Stimulated activated CD4-positive, alpha-beta T cell treated with anti-CD3 and anti-CD28 coated beads, Interleukin-4, amount 100 ng/mL, for 24 hours (primary cell): ENCODE measurements around the gene ALX4.

Source experiments
- DNase-seq: peaks from one replicate; pipeline ENCODE4 v3.0.0-alpha.2; 2020

The ALX4 gene

DNA sequence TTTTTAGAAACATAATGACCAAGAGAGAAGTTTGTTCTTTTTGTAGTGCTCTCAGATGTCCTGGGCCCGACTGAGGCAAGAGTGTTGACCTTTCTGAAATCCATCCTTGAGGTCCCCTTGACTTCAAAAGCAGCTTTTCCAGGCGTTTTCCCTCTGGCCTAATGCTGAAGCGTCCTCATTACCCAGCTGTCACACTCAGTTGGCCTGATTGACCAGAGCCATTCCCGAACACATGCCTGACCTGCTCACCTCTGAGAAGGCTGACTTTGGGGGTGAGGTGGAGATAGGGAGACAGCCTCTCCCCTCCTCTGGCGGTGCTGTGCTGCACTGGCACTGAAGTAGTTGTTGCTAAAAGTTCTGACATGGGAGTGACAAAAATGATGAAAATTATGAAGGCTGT lies 66.9 kb downstream of the ALX4 start:
- no peak for DNase-seq

DNA sequence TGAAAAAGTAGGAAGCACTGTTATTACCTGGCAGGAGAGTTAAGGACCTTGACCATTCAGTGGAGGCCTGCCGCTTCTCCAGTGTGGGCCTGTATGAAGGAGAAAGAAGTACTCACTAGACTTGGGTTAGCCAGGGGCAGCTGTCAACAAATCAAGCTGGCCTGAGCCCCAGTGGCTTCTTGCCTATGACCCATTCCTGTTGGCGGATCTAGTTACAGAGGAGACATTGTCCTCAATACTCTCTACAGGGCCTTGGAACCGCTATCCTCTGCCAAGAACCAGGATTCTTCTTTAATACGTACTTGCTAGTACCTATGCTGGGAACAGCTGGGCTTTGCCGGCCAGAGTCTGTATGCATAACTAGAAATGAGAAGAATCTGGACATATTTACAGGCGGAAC lies 68.1 kb downstream of the ALX4 start:
- DNase-seq, result no peak

DNA sequence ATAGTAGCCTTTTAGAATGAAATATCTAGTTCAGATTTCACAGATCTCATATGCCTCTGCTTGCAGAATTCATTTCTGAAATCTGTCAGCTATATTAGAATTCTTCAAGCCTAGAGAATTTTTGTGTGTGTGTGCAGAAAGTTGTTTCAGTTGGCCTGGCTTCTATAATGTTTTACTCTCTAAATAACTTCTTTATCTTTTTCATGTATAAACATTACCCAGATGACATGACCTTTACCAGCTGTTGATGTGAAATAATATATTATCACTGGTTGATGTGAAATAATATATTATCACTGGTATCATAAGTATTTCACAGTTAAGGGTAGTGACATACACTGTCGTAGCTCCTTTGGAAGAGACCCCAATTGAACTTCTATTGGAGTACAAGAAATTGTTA lies 72.8 kb downstream of the ALX4 start:
- DNase-seq, result no peak

DNA sequence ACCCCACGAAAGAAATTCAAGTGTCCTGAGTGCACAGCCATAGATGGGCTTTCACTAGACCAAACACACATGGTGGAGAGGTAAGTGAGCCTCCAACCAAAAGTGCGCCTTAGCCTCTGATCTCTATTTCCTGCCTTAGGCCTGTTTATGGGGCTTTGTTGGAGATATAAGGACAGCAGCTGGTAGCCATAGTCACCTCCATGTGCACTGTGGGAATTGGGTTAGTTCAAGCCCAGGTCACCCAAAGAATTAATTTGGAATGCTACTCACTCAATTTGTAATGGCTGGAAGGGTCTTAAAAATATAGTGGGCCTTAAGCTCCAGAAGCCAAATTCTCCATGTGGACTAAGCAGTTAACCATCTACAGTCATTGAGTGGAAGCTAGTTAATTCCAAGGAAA lies 73.6 kb downstream of the ALX4 start:
- no peak for DNase-seq

DNA sequence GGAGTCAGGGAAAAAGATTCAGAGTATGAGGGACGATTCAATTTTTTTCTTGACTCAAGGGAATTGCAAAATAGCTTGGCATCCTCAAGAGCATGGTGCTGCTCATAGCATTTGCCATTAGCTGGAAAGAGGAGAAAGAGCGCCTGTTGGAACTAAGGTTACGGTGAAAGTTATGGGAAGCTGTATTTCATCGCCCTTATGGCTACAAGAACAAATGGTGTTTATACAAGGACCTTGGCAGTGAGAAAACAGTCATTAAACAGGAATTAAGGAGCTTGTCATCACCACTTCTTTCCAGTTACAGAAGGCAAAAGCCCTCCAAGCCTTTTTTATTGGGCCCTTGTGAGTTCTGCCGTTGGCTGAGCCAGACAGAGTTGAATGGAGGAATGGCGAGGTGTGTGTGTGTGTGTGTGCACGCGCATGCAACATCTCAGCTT lies 74.2 kb downstream of the ALX4 start:
- no peak for DNase-seq

DNA sequence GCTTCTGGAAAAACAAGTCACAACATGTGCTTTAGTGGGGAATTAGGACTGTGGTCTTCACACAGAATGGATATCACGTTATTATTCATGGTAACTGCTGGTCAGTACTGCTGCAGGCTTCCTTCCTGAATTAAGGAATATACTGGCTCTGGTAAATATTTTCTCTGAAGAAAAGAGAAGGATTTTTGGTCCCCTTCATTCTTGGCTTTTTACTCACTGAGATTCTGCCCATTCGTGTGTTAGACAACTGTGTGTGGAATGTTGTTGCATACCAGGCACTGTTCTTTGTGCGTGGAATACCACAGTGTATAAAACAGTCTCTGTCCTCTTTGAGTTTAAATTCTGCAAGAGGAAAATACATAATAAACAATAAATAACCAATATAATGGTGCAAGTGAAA lies 80.3 kb downstream of the ALX4 start:
- DNase-seq, result no peak

DNA sequence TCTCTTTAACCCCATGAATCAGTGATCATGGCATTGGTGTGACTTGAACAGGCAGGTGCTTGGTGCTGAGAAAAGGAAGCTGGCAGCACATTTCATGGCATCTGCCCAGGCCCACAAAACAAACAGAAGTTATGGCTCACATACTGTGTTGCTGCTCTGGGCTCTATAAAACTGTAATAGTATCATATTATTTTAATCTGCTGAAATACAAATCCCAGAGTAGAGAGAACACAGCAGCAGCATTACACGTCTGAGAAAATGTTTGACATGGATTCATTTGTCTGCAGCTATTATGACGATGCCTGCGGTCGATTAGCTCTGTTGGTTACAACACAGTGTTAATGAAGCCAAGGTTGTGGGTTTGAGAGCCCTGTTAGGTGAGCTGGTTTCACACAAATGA lies 80.8 kb downstream of the ALX4 start:
- no peak for DNase-seq

DNA sequence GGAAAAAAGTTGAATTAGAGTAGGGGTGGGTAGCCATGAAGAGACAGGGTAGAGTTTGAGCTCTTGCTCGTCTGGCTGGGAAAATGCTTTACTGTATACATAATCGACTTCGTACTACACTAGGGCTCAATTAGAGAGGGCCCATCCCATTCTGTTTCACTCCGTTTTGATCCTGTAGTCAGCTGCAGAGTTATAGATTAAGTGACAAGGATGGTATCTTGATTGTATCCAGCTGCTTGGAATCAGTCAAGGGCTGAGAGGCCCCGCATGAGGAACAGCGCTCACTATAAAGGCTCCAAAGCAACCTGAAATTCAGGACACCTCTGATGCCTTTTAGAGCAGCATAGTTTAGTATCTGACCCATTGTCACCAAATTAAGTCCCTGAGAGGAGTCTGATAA lies 81.6 kb downstream of the ALX4 start:
- no peak for DNase-seq

DNA sequence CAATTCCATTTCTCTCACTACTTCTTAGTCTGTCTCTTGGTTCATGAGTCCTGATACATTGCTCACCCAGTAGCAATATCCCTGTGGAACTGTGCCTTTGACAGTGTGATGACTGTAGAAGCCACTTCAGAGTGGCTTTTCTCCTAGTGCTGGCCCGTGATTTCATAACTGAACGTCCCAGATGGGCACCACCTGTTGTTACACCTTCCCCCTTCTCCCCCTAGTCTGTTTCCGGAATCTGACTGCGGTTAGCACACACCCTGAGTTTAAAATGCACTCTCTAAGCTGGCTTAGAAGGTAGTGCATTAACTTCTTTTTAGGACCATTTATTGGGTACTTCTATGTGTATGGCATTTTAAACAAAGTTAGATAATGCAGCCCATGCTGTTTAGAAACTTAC lies 83.0 kb downstream of the ALX4 start:
- no peak for DNase-seq

DNA sequence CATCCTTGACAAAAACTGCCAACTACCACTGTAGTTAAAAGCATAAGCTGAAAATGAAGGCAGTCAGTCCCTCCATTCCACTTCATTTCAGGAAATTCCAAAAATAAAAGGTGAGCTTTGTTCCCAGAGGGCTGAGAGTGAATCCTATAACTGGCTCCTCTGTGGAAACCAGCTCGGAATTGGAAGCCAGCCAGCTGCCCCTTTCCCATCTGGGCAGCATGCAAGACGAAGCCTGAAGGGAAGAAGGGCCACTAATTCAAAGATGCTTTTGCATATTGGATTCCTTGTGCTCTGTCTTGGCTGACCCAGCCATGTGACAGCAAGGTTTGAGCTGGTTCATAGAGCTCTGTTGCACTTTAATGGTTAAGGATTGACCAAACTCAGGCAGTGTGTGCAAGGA lies 83.4 kb downstream of the ALX4 start:
- no peak for DNase-seq

DNA sequence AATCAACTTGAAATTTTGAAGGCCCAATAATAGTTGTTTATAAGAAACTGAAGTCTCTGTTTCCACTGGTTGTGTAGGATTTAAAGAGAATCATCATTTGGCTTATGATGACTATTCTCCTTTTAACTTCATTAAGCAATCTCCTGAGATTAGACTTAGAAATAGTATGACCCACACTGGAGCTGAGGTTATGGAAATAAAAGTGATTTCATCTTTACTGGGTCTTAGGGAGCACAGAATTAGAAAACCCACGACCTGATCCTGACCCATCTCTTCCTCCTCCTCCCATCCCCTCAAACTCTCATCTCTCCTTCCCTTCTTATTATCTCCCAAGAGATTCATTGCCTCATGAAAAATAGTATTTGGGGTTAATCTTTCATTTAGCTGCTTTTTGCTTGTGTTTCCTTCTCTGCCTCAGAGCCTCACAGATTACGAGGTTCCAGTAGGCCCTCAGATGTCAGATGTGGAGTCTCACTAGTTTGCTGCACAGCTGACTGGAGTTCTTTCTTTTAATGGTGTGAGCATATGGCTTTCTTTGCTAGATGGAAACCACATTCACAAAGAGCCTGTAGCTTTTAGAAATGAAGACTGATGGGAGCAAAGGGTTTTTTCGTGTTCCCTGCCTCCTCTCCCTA lies 85.0 kb downstream of the ALX4 start:
- DNase-seq, result no peak

DNA sequence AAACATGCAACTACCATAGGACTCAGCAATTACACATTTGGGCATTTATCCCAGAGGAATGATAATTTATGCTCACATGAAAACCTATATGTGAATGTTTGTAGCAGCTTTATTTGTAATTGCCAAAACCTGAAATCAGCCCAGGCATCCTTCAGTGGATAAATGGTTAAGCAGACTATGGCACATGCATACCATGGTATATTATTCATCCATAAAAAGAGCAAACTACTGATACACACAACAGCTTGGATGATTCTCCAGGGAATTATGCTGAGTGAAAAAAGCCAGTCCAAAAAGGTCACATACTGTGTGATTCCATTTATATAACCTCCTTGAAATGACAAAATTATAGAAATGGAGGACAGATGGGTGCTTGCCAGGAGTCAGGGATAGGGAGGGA lies 86.7 kb downstream of the ALX4 start:
- DNase-seq, result no peak

DNA sequence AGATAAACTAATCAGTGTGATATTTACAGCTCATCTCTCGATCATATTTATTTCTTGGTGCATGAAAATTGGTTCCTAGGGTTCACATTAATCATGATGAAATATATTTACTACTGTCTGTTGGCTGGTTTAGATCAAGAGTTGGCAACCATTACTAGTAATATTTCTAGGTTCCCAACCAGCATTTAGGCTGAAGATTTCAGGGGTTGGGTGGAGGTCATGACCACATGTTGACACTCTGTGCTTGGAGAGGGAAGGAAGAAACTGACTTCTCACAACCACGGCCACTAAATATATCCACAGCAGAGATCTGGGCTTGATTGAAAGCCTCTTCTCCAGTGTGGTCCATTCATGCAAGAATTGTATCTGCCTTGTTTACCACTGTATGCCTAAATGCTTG lies 87.9 kb downstream of the ALX4 start:
- no peak for DNase-seq

DNA sequence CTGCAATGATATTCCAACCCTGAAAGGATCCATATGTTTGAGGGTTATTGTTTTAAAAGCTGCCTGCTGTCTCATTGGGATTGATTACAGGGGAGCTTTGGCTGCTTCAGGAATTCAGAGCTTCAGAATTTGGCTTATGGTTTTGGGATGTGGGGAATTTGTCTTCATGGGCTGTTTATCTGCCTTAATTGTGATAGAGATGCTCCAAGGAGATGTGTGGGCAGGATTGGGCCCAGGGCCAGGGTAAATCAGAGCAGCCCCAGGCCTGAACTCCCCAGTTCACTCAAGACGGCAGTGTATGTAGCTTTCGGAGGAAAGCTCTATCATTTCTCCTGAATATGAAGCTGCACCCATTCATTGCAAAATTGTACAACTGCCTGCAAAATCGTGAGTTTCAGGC lies 88.5 kb downstream of the ALX4 start:
- DNase-seq, result no peak

DNA sequence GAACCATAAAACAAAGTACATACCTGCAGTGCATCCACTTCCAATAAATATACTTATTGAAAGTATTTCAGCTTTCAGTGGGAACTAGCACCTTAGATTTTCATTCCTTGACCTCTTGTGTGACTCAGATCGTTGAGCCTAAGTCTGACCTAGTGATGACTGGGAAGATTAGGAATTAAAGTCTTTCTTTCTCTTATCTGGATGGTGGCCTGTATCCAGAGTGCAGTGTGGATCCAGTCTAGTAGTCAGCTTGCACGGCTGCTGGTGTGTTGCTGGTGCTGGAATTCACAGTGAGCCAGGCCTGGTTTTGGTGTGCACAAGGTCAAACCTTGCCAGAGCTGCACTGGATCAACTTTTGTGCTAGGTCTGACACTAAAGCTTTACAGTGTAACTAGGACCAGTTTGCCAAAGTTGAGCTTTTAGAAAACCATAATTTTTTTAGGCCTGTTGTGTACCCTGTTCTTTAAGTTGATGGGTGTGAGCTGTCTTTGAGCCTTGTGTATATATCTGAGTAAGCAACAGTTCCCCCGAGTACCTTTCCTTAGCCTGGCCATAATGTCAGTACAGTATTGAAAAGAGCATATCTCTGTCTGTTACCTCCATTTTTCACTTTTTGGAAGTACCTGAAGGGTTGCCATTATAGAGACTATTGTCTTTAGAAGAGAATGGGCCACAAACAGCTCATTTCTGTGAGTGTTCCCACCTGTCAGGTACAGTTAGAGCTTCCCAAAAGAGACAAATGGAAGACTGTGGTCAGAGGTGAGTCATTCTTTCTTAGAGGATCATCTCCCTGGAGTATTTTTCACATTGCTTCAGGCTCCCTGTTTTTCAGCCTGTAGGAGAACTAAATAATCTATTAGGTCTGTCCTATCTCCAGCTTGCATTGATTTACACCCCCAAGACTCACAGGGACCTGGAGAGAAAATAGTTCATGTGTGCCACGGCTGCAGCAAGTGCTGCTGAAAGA lies 89.8 kb downstream of the ALX4 start:
- no peak for DNase-seq

DNA sequence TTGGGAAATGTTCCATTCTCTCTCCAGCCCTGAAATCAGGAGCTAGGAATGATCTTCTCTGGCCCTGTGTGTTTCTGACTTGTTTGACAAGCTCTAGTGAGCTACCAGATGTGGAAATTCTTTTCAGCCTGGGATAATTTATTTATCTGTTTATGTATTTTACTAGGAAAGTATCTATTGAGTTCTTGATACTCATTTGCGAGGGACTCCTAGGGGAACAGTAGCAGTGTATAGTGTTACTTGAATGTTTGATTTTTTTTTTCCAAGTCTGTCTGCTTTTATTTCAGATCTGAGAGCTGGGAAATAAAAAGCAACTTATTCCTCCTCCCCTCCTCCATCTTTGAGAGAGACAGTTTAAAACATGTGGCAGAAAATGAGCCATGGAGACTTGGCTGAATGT lies 92.5 kb downstream of the ALX4 start:
- DNase-seq, result no peak

DNA sequence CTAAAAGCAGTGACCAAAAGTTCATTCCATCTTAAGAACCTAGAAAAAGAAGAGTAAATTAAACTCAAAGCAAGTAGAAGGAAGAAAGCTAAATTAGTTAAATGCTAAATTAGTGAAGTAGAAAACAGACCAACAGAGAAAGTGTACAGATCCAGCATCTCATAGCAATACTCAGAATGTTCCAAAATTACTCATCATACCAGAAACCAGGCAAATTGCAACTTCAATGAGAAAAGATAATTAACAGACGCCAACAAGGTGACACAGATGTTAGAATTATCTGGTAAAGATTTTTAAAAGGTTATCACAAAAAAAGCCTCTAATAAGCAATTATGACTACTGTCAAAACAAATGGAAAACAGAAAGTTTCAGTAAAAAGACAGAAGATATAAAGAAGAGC lies 96.8 kb downstream of the ALX4 start:
- no peak for DNase-seq

DNA sequence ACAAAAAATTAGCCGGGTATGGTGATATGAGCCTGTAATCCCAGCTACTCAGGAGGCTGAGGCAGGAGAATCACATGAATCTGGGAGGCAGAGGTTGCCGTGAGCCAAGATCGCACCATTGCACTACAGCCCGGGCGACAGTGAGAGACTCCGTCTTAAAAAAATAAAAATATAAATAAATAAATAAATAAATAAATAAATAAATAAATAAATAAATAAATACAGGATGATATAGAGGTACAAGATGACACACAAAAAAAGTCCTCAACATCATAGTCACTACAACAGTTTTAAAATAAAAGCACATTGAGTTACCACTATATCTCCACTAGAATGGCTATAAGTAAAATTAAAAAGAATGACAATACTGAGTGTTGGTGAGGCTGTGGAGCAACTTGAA lies 97.8 kb downstream of the ALX4 start:
- DNase-seq, result no peak
